Astrocyte (in vitro differentiated cells and primary cell): ENCODE data around the gene PCGF2.

ENCODE experiments used
- CTCF ChIP-seq: IDR thresholded peaks from 2 replicates; pipeline ENCODE4 v1.5.1; 2011; ENCODE audit warnings: low read depth, mild to moderate bottlenecking, inconsistent platforms, low read length, moderate library complexity; ENCODE audit not compliant: insufficient read depth
- EZH2 ChIP-seq: IDR thresholded peaks from 2 replicates; pipeline ENCODE4 v1.6.1; 2012; ENCODE audit warnings: mild to moderate bottlenecking, low read length, inconsistent platforms; ENCODE audit not compliant: insufficient read depth

GRCh38 chr17:38746849-38747462, 1.2 kb downstream of the PCGF2 start:
- no peak for TF ChIP-seq EZH2
- no peak for TF ChIP-seq CTCF
